Testis (tissue), 2 donors: ENCODE measurements around the gene TBC1D23.

Experiments
- CTCF ChIP-seq, 3 experiments: fragments of 450-650 bp in 2 of 3; fragments of 200-600 bp in 1 of 3; sonication (generic) in 1 of 3; IDR thresholded peaks; one replicate each; pipeline ENCODE4 v1.5.1; 2016 to 2019; ENCODE audit warnings: antibody characterized with exemption in 3 of 3, mild to moderate bottlenecking in 2 of 3, moderate library complexity in 1 of 3
- POLR2A ChIP-seq: fragments of 450-650 bp; IDR thresholded peaks from one replicate; pipeline ENCODE4 v1.6.1; 2017; ENCODE audit warnings: antibody characterized with exemption, mild to moderate bottlenecking, moderate library complexity

- no peak for TF ChIP-seq CTCF (IDR thresholded peaks at IDR 0.05)
- no peak for TF ChIP-seq POLR2A
These were observed 72.3 kb downstream of the TBC1D23 start for GRCh38 chr3:100333051-100333450.
